GM12878 (cell line): Measurements from ENCODE around the gene OSGEP.

Source experiments
- ASH2L ChIP-seq: fragments of 300-600, 200-600 bp; sonication (generic); IDR thresholded peaks from 2 replicates; pipeline ENCODE4 v1.6.1; 2017; ENCODE audit warnings: low read depth, mild to moderate bottlenecking, borderline replicate concordance
- ATF7 ChIP-seq: fragments of 450-650 bp; IDR thresholded peaks from 2 replicates; pipeline ENCODE4 v1.6.1; 2016; ENCODE audit warnings: low read depth, mild to moderate bottlenecking
- BACH1 ChIP-seq: fragments of 450-650 bp; IDR thresholded peaks from 2 replicates; pipeline ENCODE4 v1.6.1; 2017; ENCODE audit warnings: mild to moderate bottlenecking, borderline replicate concordance
- EZH2 ChIP-seq: IDR thresholded peaks from 2 replicates; pipeline ENCODE4 v1.6.1; 2012; ENCODE audit warnings: low read depth, mild to moderate bottlenecking, control low read depth, inconsistent platforms, low read length, borderline replicate concordance; ENCODE audit not compliant: control insufficient read depth
- JUNB ChIP-seq: IDR thresholded peaks from 2 replicates; pipeline ENCODE4 v1.6.1; 2016; ENCODE audit warnings: antibody characterized with exemption, mild to moderate bottlenecking
- MXI1 ChIP-seq: fragments of 150-350 bp; IDR thresholded peaks from 2 replicates; pipeline ENCODE4 v1.6.1; 2011; ENCODE audit warnings: low read depth, mild to moderate bottlenecking, inconsistent platforms, low read length, improper control_type of control experiment
- NFYB ChIP-seq: IDR thresholded peaks from 2 replicates; pipeline ENCODE4 v1.6.1; 2011; ENCODE audit warnings: low read depth, mild to moderate bottlenecking, low read length, improper control_type of control experiment, moderate library complexity; ENCODE audit not compliant: insufficient read depth
- POLR2AphosphoS5 ChIP-seq: IDR thresholded peaks from 2 replicates; pipeline ENCODE4 v1.6.1; 2011; ENCODE audit warnings: mild to moderate bottlenecking, low read length, inconsistent platforms
- SRF ChIP-seq, 2 experiments: IDR thresholded peaks; 2 replicates each; pipeline ENCODE4 v1.6.1; 2011; ENCODE audit warnings: low read depth in 2 of 2, low read length in 2 of 2, mild to moderate bottlenecking in 1 of 2, moderate library complexity in 1 of 2
- TCF3 ChIP-seq: IDR thresholded peaks from 2 replicates; pipeline ENCODE4 v1.6.1; 2012; ENCODE audit warnings: low read depth, mild to moderate bottlenecking, low read length, borderline replicate concordance; ENCODE audit not compliant: insufficient read depth
- TF ChIP-seq, protein P1 (sequence below), 3 experiments: IDR thresholded peaks in 2 of 3; conservative IDR thresholded peaks in 1 of 3; 2 replicates each; pipeline ENCODE4 v1.5.1; 2011; ENCODE audit warnings: low read depth in 3 of 3, low read length in 3 of 3, mild to moderate bottlenecking in 3 of 3, control low read depth in 2 of 3, moderate library complexity in 2 of 3, inconsistent platforms in 1 of 3, mixed read lengths in 1 of 3; ENCODE audit not compliant: control insufficient read depth in 2 of 3, insufficient read depth in 1 of 3; ENCODE audit errors: extremely low read depth in 1 of 3
- TF ChIP-seq, protein P2 (sequence below): fragments of 450-650 bp; IDR thresholded peaks from 2 replicates; pipeline ENCODE4 v1.6.1; 2016; ENCODE audit warnings: mild to moderate bottlenecking

DNA sequence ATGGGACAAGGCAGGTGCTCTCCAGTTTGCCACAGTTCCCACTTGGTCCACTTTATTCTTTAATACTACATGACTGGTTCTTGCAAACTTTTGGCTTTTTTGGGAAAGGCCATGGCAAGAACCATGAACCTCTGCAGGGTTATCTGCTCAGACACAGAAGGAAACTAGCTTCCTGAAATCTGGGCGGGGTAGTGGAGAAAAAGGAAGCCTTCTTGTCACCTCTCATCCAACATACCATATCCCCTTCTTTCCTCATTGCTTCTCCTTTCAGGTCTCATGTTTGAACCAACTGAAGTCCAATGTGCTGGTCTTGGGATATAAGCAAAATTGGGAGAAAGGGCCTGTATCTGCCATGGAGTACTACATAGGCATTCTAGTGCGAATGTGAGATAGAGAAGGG lies 13.2 kb downstream of the OSGEP start:
- TF ChIP-seq, protein P1, sequence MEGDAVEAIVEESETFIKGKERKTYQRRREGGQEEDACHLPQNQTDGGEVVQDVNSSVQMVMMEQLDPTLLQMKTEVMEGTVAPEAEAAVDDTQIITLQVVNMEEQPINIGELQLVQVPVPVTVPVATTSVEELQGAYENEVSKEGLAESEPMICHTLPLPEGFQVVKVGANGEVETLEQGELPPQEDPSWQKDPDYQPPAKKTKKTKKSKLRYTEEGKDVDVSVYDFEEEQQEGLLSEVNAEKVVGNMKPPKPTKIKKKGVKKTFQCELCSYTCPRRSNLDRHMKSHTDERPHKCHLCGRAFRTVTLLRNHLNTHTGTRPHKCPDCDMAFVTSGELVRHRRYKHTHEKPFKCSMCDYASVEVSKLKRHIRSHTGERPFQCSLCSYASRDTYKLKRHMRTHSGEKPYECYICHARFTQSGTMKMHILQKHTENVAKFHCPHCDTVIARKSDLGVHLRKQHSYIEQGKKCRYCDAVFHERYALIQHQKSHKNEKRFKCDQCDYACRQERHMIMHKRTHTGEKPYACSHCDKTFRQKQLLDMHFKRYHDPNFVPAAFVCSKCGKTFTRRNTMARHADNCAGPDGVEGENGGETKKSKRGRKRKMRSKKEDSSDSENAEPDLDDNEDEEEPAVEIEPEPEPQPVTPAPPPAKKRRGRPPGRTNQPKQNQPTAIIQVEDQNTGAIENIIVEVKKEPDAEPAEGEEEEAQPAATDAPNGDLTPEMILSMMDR (IDR thresholded peaks at IDR 0.05 in 2 of 3, conservative IDR thresholded peaks at IDR 0.05 in 1 of 3; ENCODE audit: control insufficient read depth in 2 of 3, extremely low read depth in 1 of 3, insufficient read depth in 1 of 3, low read depth in 3 of 3, low read length in 3 of 3) = no peak
- TF ChIP-seq EZH2 (no peak), TCF3 (no peak), ASH2L (no peak), MXI1 (no peak), SRF (IDR thresholded peaks at IDR 0.05; ENCODE audit: low read depth in 2 of 2, low read length in 2 of 2) (no peak), POLR2AphosphoS5 (no peak), BACH1 (no peak), JUNB (no peak), ATF7 (no peak), NFYB (no peak)
- TF ChIP-seq, protein P2, sequence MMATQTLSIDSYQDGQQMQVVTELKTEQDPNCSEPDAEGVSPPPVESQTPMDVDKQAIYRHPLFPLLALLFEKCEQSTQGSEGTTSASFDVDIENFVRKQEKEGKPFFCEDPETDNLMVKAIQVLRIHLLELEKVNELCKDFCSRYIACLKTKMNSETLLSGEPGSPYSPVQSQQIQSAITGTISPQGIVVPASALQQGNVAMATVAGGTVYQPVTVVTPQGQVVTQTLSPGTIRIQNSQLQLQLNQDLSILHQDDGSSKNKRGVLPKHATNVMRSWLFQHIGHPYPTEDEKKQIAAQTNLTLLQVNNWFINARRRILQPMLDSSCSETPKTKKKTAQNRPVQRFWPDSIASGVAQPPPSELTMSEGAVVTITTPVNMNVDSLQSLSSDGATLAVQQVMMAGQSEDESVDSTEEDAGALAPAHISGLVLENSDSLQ = no peak
